IMR-90 (cell line): ENCODE measurements around the gene KLHDC9. TPM values are rescaled to one million over a fixed set of nuclear protein-coding genes. Genes with fewer than 3 reads are reported as not detected.

Experiments used
- ATAC-seq: fragments of 200-7000 bp; cut with Tn5 transposase; 2 replicates; pipeline ENCODE4 v1.9.1; 2020; ENCODE audit warnings: low read depth, mild to moderate bottlenecking, moderate library complexity
- BruUV-seq: library from RNA; stranded (reverse); fragments of 400-500 nt; replicated peaks from 2 replicates; lab custom pipeline; 2021; lab: Mats Ljungman, UMichigan
- CTCF ChIA-PET: fragments of 300-600 bp; formaldehyde crosslinking; extraction: SDS; loops from one replicate; lab custom pipeline; 2021; ENCODE audit warnings: antibody characterized with exemption; lab: Yijun Ruan, JAX
- POLR2A ChIA-PET: fragments of 300-600 bp; sonication (Branson Sonifier 250); formaldehyde crosslinking; loops from one replicate; lab custom pipeline; 2022; ENCODE audit warnings: antibody characterized with exemption; ENCODE audit not compliant: unreplicated experiment; lab: Charles Lee
- DNase-seq: peaks from one replicate; pipeline ENCODE4 v3.0.0; 2013
- H2AFZ ChIP-seq: replicated peaks from 2 replicates; pipeline ENCODE3; 2013; ENCODE audit warnings: low read length, mild to moderate bottlenecking; ENCODE audit not compliant: poor library complexity
- H2AK5ac ChIP-seq: 2 replicates; pipeline ENCODE4 v1.6.1; 2013; ENCODE audit warnings: low read depth, low read length, inconsistent platforms
- H2AK9ac ChIP-seq: replicated peaks from 2 replicates; pipeline ENCODE3; 2013; ENCODE audit warnings: mild to moderate bottlenecking, low read depth, low read length, moderate library complexity; ENCODE audit not compliant: poor library complexity
- H2BK120ac ChIP-seq: 2 replicates; pipeline ENCODE4 v1.6.1; 2013; ENCODE audit warnings: low read depth, low read length, inconsistent platforms
- H2BK15ac ChIP-seq: 3 replicates; pipeline ENCODE4 v1.6.1; 2013; ENCODE audit warnings: low read depth, low read length, inconsistent platforms
- H2BK20ac ChIP-seq: 2 replicates; pipeline ENCODE4 v1.6.1; 2013; ENCODE audit warnings: low read depth, mild to moderate bottlenecking, inconsistent platforms, low read length, moderate library complexity
- H2BK5ac ChIP-seq: 2 replicates; pipeline ENCODE4 v1.6.1; 2013; ENCODE audit warnings: mild to moderate bottlenecking, low read depth, low read length, inconsistent platforms; ENCODE audit not compliant: poor library complexity, severe bottlenecking
- H3K14ac ChIP-seq: replicated peaks from 2 replicates; pipeline ENCODE4 v1.6.1; 2013; ENCODE audit warnings: low read depth, low read length, inconsistent platforms
- H3K18ac ChIP-seq: 2 replicates; pipeline ENCODE4 v1.6.1; 2013; ENCODE audit warnings: low read depth, low read length, control low read depth
- H3K23ac ChIP-seq: 2 replicates; pipeline ENCODE4 v1.6.1; 2013; ENCODE audit warnings: low read depth, low read length, inconsistent platforms
- H3K27ac ChIP-seq: 2 replicates; pipeline ENCODE4 v1.5.1; 2013; ENCODE audit warnings: mild to moderate bottlenecking, control low read depth, low read length; ENCODE audit not compliant: insufficient read depth
- H3K27me3 ChIP-seq: 2 replicates; pipeline ENCODE4 v1.6.1; 2013; ENCODE audit warnings: low read length; ENCODE audit not compliant: control insufficient read depth, insufficient read depth
- H3K36me3 ChIP-seq: 2 replicates; pipeline ENCODE4 v1.6.1; 2013; ENCODE audit warnings: low read length, mixed read lengths; ENCODE audit not compliant: control insufficient read depth, insufficient read depth
- H3K4ac ChIP-seq: 2 replicates; pipeline ENCODE4 v1.6.1; 2013; ENCODE audit warnings: low read depth, low read length, inconsistent platforms
- H3K4me1 ChIP-seq: 2 replicates; pipeline ENCODE4 v1.6.1; 2013; ENCODE audit warnings: low read length, mixed read lengths; ENCODE audit not compliant: control insufficient read depth, insufficient read depth
- H3K4me2 ChIP-seq: 2 replicates; pipeline ENCODE4 v1.6.1; 2013; ENCODE audit warnings: low read depth, mild to moderate bottlenecking, control low read depth, low read length, moderate library complexity
- H3K4me3 ChIP-seq: 2 replicates; pipeline ENCODE4 v1.5.1; 2013; ENCODE audit warnings: low read depth, mild to moderate bottlenecking, control low read depth, low read length, moderate library complexity; ENCODE audit not compliant: insufficient read depth
- H3K56ac ChIP-seq: 2 replicates; pipeline ENCODE4 v1.6.1; 2013; ENCODE audit warnings: low read length, inconsistent platforms; ENCODE audit not compliant: insufficient read depth; ENCODE audit errors: extremely low read depth
- H3K79me1 ChIP-seq, 2 experiments: 2 replicates each; pipeline ENCODE4 v1.6.1; 2013; ENCODE audit warnings: low read length in 2 of 2, inconsistent platforms in 1 of 2, low read depth in 1 of 2
- H3K9ac ChIP-seq: 2 replicates; pipeline ENCODE4 v1.6.1; 2013; ENCODE audit warnings: low read depth, low read length, control low read depth
- H3K9me1 ChIP-seq: 2 replicates; pipeline ENCODE4 v1.6.1; 2013; ENCODE audit warnings: low read length, inconsistent platforms; ENCODE audit not compliant: insufficient read depth
- H3K9me3 ChIP-seq: 2 replicates; pipeline ENCODE4 v1.6.1; 2013; ENCODE audit warnings: low read length; ENCODE audit not compliant: control insufficient read depth, insufficient read depth
- H4K20me1 ChIP-seq: 2 replicates; pipeline ENCODE4 v1.6.1; 2013; ENCODE audit warnings: low read length, inconsistent platforms; ENCODE audit not compliant: insufficient read depth
- H4K5ac ChIP-seq: 2 replicates; pipeline ENCODE4 v1.6.1; 2013; ENCODE audit warnings: mild to moderate bottlenecking, low read depth, low read length, control low read depth
- H4K8ac ChIP-seq, 2 experiments: 2 replicates each; pipeline ENCODE4 v1.6.1; 2013; ENCODE audit warnings: low read depth in 2 of 2, low read length in 2 of 2, control low read depth in 1 of 2, inconsistent platforms in 1 of 2
- H4K91ac ChIP-seq: 2 replicates; pipeline ENCODE4 v1.6.1; 2013; ENCODE audit warnings: low read depth, low read length, inconsistent platforms; ENCODE audit not compliant: insufficient read depth
- CEBPB ChIP-seq: IDR thresholded peaks from 2 replicates; pipeline ENCODE4 v1.6.1; 2012; ENCODE audit warnings: low read depth, low read length, improper control_type of control experiment
- CHD1 ChIP-seq: IDR thresholded peaks from 2 replicates; pipeline ENCODE4 v1.6.1; 2012; ENCODE audit warnings: low read depth, low read length, improper control_type of control experiment
- FOS ChIP-seq: fragments of 150-350 bp; IDR thresholded peaks from 2 replicates; pipeline ENCODE4 v1.6.1; 2016; ENCODE audit warnings: low read depth, low read length
- MAFK ChIP-seq: IDR thresholded peaks from 2 replicates; pipeline ENCODE4 v1.6.1; 2012; ENCODE audit warnings: low read depth, low read length, improper control_type of control experiment
- MAZ ChIP-seq: IDR thresholded peaks from 2 replicates; pipeline ENCODE4 v1.6.1; 2012; ENCODE audit warnings: low read depth, mild to moderate bottlenecking, low read length, improper control_type of control experiment, moderate library complexity, borderline replicate concordance
- MXI1 ChIP-seq: IDR thresholded peaks from 2 replicates; pipeline ENCODE4 v1.6.1; 2012; ENCODE audit warnings: low read depth, mild to moderate bottlenecking, low read length, moderate library complexity, borderline replicate concordance
- NFE2L2 ChIP-seq: fragments of 150-350 bp; IDR thresholded peaks from 2 replicates; pipeline ENCODE4 v1.6.1; 2016; ENCODE audit warnings: low read depth, mild to moderate bottlenecking, low read length
- POLR2A ChIP-seq: IDR thresholded peaks from 2 replicates; pipeline ENCODE4 v1.6.1; 2012; ENCODE audit warnings: mild to moderate bottlenecking, low read depth, low read length
- RAD21 ChIP-seq: IDR thresholded peaks from 2 replicates; pipeline ENCODE4 v1.6.1; 2012; ENCODE audit warnings: low read length, improper control_type of control experiment
- RCOR1 ChIP-seq: IDR thresholded peaks from 2 replicates; pipeline ENCODE4 v1.6.1; 2012; ENCODE audit warnings: mild to moderate bottlenecking, low read length, improper control_type of control experiment; ENCODE audit not compliant: insufficient replicate concordance
- RFX5 ChIP-seq: IDR thresholded peaks from 2 replicates; pipeline ENCODE4 v1.8.0; 2012; ENCODE audit warnings: low read depth, mild to moderate bottlenecking, low read length, moderate library complexity
- SMC3 ChIP-seq: fragments of 150-350 bp; IDR thresholded peaks from 2 replicates; pipeline ENCODE4 v1.6.1; 2016; ENCODE audit warnings: low read depth, mild to moderate bottlenecking, antibody characterized with exemption, low read length, moderate library complexity
- WGBS, 2 experiments: methylation state at CpG; one replicate each; pipeline versions ENCODE4 v1.1.5 to v1.1.7; 2013; ENCODE audit warnings: missing lambda C conversion rate in 2 of 2; ENCODE audit not compliant: insufficient read length in 1 of 2; ENCODE audit errors: extremely low coverage in 2 of 2; 5-methylcytosine and 5-hydroxymethylcytosine counted together
- dilution Hi-C: fragments of 300-500 bp; cut with HindIII; formaldehyde crosslinking; loops from one replicate; pipeline ENCODE4 v1.14.3; 2018; ENCODE audit warnings: low sequenced_read_pairs; ENCODE audit not compliant: unreplicated experiment
- in situ Hi-C: fragments of 300-500 bp; cut with MboI; formaldehyde crosslinking; loops from 3 replicates; pipeline ENCODE4 v1.14.3; 2019; ENCODE audit warnings: low sequenced_read_pairs, inconsistent platforms, mixed read lengths
- intact Hi-C: fragments of 100-400 bp; cut with micrococcal nuclease; formaldehyde crosslinking; loops from 2 replicates; pipeline ENCODE4 v1.10.0; 2022
- polyA plus RNA-seq, 3 experiments: library from polyadenylated mRNA; depleted of rRNA; stranded (reverse); fragments of >200 nt; gene quantifications; 2 replicates each; pipeline ENCODE4 v1.2.3, GENCODE V29; 2012; ENCODE audit warnings: low replicate concordance in 1 of 3
- total RNA-seq: library from RNA; depleted of rRNA; stranded (reverse); fragments of >200 nt; gene quantifications from 2 replicates; pipeline ENCODE4 v1.2.3, GENCODE V29; 2012
- TF ChIP-seq, protein P1 (sequence below): fragments of 150-350 bp; IDR thresholded peaks from 2 replicates; pipeline ENCODE4 v1.6.1; 2016; ENCODE audit warnings: low read depth, mild to moderate bottlenecking, low read length, moderate library complexity, borderline replicate concordance
- TF ChIP-seq, protein P2 (sequence below): conservative IDR thresholded peaks from 2 replicates; pipeline ENCODE4 v1.5.1; 2012; ENCODE audit warnings: mild to moderate bottlenecking, low read depth, low read length, improper control_type of control experiment
- TF ChIP-seq, protein P3 (sequence below): fragments of 150-350 bp; IDR thresholded peaks from 2 replicates; pipeline ENCODE4 v1.6.1; 2017; ENCODE audit warnings: mild to moderate bottlenecking, antibody characterized with exemption, low read length, low read depth

KLHDC9 gene
- total and polyA plus RNA-seq, 2 of the 4 experiments (the other 2 are of a cell fraction), result 0.18 to 0.70 TPM

DNA sequence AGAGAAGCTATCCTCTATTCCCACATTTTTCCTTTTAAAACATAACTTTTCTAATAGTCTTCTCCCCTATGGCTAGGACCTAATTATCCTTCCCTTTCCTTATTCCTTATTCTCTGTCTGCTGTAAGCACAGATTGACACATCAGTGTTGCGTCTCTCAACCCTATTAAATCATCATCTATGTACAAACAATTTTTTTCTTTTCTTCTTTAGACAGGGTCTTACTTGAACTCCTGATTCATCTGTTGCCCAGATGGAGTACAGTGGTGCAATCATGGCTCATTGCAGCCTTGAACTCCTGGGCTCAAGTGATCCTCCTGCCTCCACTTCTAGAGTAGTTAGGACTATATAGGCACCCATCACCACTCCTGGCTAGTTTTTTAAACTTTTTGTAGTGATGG lies 8.3 kb downstream of the KLHDC9 start:
- intact Hi-C loops, result no loop called here
- CTCF ChIA-PET, result interaction anchor here (1.4 kb wide), 1 partner anchor 9 kb away, joined by 4 read pairs; no protein-coding TSS in a partner anchor

More for the DNA sequence above, 8.3 kb downstream of the KLHDC9 start:
- H3K4me3 ChIP-seq, result no peak overlapping the region
- H3K4me2 ChIP-seq, result no peak overlapping the region
- H2BK20ac ChIP-seq, result no peak overlapping the region
- H4K5ac ChIP-seq, result no peak overlapping the region
- H3K56ac ChIP-seq, result no peak overlapping the region
- H2BK120ac ChIP-seq, result no peak overlapping the region
- H3K9me3 ChIP-seq, result no peaks in the 10 kb centered on the region
- dilution Hi-C loops (no loop called here), in situ Hi-C loops (no loop called here)
- POLR2A ChIA-PET, result no interaction called here
- peaks cover 44% of the 10 kb centered on the region for H4K20me1 ChIP-seq
- no peak overlapping the region for H4K91ac ChIP-seq
- no peak overlapping the region for H3K27ac ChIP-seq
- WGBS, 2 experiments, result 80% methylated on average over 1 of the region's 1 CpG; no CpG with 5 or more reads in 1 of the 2 experiments
- no peak overlapping the region for H3K23ac ChIP-seq
- H3K79me1 ChIP-seq, result peaks cover 11 to 56% of the 10 kb centered on the region in 2 experiments
- no peak overlapping the region for H4K8ac ChIP-seq
- H2AK5ac ChIP-seq, result no peak overlapping the region
- H3K27me3 ChIP-seq, result no peaks in the 10 kb centered on the region
- no peak overlapping the region for H3K9ac ChIP-seq
- no peak overlapping the region for H3K4ac ChIP-seq
- no peak overlapping the region for H2AK9ac ChIP-seq
- H3K4me1 ChIP-seq, result no peaks in the 10 kb centered on the region
- BruUV-seq, result no TSS peak
- no peak for ATAC-seq
- peaks cover 15% of the 10 kb centered on the region for H3K36me3 ChIP-seq
- no peak overlapping the region for H2AFZ ChIP-seq
- H2BK5ac ChIP-seq, result no peak overlapping the region
- DNase-seq, result no peak
- TF ChIP-seq CEBPB, result no peak
- TF ChIP-seq, protein P1, sequence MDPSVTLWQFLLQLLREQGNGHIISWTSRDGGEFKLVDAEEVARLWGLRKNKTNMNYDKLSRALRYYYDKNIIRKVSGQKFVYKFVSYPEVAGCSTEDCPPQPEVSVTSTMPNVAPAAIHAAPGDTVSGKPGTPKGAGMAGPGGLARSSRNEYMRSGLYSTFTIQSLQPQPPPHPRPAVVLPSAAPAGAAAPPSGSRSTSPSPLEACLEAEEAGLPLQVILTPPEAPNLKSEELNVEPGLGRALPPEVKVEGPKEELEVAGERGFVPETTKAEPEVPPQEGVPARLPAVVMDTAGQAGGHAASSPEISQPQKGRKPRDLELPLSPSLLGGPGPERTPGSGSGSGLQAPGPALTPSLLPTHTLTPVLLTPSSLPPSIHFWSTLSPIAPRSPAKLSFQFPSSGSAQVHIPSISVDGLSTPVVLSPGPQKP, result no peak
- no peak for TF ChIP-seq RCOR1
- TF ChIP-seq, protein P2, sequence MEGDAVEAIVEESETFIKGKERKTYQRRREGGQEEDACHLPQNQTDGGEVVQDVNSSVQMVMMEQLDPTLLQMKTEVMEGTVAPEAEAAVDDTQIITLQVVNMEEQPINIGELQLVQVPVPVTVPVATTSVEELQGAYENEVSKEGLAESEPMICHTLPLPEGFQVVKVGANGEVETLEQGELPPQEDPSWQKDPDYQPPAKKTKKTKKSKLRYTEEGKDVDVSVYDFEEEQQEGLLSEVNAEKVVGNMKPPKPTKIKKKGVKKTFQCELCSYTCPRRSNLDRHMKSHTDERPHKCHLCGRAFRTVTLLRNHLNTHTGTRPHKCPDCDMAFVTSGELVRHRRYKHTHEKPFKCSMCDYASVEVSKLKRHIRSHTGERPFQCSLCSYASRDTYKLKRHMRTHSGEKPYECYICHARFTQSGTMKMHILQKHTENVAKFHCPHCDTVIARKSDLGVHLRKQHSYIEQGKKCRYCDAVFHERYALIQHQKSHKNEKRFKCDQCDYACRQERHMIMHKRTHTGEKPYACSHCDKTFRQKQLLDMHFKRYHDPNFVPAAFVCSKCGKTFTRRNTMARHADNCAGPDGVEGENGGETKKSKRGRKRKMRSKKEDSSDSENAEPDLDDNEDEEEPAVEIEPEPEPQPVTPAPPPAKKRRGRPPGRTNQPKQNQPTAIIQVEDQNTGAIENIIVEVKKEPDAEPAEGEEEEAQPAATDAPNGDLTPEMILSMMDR, result no peak
- no peak for TF ChIP-seq FOS
- TF ChIP-seq POLR2A, result no peak
- TF ChIP-seq RFX5, result no peak
- TF ChIP-seq NFE2L2, result no peak
- TF ChIP-seq CHD1, result no peak
- no peak for TF ChIP-seq SMC3
- no peak for TF ChIP-seq MXI1
- TF ChIP-seq MAFK, result no peak
- TF ChIP-seq, protein P3, sequence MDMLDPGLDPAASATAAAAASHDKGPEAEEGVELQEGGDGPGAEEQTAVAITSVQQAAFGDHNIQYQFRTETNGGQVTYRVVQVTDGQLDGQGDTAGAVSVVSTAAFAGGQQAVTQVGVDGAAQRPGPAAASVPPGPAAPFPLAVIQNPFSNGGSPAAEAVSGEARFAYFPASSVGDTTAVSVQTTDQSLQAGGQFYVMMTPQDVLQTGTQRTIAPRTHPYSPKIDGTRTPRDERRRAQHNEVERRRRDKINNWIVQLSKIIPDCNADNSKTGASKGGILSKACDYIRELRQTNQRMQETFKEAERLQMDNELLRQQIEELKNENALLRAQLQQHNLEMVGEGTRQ, result no peak
- no peak for TF ChIP-seq MAZ
- no peak for TF ChIP-seq RAD21
- H3K14ac ChIP-seq, result no peak overlapping the region
- H2BK15ac ChIP-seq, result no peak overlapping the region
- no peaks in the 10 kb centered on the region for H3K9me1 ChIP-seq
- H3K18ac ChIP-seq, result no peak overlapping the region
